NOMO-1 treated with DMSO at 0.1 percent for 48 hours (cell line): ENCODE data around the gene PRXL2B.
"Not testable (repeated sequence)": the region's sequence is repeated elsewhere in the genome, so short reads cannot be mapped to it uniquely, and the experiment has no call there.

Source experiments
- DNase-seq: peaks from one replicate; lab custom pipeline; 2025; ENCODE audit not compliant: unreplicated experiment; lab: John Stamatoyannopoulos, UW

PRXL2B gene, protein sequence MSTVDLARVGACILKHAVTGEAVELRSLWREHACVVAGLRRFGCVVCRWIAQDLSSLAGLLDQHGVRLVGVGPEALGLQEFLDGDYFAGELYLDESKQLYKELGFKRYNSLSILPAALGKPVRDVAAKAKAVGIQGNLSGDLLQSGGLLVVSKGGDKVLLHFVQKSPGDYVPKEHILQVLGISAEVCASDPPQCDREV

DNA sequence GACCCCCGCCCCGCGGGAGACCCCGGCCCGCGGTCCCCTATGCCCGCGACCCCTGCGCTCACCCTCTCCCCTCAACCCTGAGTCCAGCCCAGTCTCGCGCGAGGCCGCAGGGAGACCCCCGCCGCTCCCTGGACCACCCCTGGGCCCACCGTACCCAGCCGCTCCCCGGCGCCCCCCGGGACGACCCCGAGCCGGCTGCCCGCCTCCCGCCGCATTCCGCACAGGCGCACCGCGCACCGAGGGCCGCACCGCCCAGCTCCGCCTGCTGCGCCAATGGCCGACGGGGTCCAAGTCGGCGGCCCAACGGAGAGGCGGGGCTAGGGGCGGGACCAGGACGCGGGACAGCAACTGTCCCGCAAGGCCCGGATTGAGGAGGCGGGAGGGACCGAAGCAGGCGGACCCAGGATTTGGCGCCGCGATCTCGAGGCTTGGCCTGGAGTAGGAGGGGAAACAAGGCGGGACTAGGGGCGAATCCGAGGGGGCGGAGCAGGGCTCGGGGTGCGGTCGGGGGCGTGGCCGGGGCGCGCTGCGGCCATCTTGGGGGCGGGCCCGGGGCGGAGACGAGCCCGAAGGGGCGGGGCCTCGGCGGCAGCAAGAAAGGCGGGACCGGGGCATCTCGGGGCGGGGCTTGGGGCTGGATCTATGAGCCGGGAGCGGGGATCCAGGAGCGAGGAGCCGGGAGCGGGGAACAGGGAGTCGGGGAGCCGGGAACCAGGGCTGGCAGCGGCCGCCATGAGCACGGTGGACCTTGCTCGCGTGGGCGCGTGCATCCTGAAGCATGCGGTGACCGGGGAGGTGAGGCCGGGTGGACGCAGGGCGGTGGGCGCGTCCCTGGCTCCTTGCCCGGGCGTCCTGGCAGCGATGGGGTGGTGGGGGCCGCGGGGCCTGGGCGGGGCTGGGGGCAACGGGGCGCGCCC, at the start of gene PRXL2B:
TSS of gene PRXL2B (plus strand) at position 624 of the 917 bp plus-strand sequence. CDS start at position 733, 109 bp downstream.
- DNase-seq: peak; percentile 97

DNA sequence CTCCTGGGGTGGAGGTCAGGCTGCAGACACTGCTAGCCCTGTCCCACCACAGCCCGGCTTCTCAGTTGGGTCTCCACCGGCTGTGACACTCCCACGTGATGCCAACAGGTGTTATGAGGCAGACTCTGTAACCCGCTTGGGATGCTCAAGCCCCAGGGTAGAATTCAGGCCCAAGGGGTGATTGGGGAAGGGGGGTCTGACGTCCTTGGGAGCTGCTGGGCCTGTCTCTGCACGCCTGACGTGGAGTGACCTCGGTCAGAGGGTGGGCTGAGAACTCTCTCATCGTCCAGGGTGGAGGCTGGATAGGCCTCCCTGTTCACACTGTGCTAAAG, 48.8 kb upstream of the PRXL2B start:
- no peak for DNase-seq

DNA sequence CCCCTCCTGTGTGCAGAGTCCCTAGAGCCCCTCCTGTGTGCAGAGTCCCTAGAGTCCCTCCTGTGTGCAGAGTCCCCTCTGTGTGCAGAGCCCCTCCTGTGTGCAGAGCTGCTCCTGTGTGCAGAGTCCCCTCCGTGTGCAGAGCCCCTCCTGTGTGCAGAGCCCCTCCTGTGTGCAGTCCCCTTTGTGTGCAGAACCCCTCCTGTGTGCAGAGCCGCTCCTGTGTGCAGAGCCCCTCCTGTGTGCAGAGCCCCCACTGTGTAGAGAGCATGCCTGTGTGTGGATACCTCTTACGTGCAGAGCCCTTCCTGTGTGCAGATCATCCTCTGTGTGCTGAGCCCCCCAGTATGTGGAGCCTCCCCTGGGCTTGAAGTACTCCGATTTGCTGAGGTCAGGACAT, 48.2 kb upstream of the PRXL2B start:
- no peak for DNase-seq

DNA sequence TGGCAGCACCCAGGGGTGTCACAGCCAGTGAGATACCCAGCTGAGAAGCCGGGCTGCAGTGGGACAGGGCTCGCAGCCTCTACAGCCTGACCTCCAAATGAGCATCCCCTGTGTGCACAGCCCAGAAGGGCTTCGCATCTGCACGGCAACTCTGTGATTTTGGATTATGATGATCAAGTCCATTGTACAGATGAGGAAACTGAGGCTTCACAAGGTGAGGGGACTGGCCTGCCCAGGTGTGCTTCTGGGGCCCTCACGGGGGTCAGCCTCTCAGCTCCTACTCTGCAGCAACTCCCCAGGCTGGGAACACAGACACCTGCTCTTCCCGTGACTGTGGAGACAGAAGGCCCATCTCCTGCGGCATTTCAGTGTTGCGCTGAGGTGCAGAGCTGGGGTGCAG, 47.7 kb upstream of the PRXL2B start:
- DNase-seq: no peak

DNA sequence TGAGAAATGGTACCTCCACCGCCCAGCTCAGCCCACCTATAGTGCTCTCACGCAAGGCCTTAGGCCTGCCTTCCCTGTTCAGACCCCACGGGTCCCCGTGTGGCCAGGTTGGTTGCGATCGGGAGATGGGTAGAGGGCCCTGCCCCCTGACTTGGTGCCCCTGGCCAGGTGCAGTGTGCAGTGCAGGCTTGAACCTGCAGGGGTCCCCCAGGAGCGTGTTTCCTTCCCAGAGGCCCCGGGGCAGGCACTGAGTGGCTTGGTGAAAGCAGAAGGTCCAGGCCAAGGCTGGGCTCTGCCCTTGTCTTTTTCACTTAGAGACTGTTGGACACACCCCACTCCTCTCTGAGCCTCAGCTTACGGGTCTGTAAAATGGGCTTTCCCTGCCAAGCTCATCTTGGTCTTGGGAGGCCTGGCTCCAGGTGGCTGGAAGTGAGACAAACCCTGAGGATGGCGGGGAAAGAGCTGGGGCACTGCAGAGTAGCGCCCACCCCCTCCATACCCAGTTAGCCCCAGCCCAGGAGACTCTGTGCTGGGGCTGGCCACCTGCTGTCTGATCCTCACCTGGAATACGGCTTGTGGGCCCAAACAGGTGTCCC, 47.2 kb upstream of the PRXL2B start:
- no peak for DNase-seq

DNA sequence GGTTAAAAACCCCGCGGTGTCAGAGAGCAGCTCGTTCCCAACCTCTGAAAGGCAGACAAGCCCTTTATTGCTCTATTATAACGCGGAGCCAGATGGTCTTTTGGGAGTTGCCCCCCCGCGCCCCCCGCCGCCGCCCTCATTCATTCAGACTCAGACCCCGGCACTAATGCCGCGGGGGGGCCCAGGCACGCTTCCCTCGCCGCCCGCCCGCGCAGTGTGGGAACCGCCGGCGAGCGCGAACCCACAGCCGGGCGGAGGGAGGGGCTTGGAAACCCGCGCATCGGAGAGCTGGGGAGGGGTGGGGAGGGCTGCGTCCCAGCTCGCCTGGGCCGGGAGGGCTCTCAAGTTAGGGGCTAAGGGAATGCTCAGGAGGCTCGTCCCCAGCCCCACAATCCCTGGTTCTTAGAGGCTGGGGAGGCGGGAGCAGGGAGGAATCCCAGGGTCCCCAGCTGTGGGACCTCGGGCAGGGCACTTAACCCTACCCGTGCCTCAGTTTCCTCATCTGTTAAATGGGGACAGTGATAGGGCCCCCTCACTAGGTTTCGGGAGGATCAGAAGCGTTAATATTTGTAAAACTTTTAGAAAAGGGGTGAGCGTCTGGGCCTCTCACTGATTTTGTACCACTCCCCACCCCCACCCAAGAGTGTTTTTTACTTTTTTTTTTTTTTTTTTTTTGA, 45.6 kb upstream of the PRXL2B start:
- DNase-seq: no peak

DNA sequence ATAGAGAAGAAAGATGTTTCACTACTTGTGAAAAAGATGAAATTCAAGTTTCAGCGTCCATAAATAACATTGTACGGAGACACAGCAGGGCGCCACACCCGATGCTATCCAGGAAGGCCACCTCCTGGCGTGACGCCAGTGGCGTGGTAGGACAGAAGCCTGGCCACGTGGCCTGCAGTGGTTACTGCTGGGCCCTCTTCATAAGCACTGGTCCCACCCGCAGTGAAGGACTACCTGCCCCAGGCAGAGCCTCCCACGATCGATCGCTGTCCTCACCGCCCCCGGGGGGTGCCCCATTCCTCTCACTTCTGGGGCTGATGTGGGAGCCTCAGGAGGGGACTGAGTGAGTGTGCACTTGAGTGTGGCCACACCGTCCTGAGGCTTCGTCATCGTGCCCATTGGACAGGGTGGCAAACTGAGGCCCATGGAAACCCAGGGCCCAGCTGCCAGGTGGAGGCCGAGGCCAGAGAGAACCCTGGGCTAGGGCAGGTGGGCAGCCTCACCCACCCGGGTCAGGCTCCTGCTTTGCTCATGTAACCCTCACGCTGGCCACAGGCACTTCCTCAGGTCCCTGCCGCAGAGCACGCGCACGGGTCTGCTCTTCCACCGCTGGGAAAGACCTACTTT, 44.8 kb upstream of the PRXL2B start:
- DNase-seq: peak; percentile 2

DNA sequence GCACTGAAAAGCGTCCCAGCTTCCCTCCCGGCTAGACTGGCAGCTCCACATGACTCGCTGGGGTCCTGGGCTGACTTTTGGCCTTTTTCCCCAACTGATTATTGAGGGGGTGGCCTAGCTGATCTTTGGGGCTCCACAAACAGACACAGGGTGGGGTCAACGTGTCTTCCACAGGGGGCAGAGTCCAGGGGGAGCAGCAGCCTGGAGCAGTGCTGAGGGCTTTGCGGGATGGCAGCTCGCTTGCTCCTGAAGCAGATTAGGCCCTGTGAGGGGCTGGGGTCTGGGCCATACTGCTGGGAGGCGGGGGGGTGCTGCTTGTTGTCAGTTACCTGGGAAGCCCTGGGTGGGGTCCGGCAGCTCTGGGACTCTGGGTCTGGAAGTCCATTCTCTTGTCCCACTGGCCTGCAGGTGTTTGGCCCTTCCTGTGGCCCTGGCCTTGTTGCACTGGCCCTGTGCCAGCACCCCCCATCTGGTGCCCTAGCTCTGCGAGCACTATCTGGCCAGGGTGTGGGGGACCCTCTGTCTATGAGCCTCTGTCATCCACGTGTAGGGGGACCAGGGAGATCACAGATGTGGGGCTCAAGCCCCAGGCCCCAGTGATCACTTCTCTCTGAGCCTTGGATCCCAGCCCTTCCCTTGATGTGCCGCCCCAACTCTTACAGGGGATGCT, 44.2 kb upstream of the PRXL2B start:
- DNase-seq: no peak

DNA sequence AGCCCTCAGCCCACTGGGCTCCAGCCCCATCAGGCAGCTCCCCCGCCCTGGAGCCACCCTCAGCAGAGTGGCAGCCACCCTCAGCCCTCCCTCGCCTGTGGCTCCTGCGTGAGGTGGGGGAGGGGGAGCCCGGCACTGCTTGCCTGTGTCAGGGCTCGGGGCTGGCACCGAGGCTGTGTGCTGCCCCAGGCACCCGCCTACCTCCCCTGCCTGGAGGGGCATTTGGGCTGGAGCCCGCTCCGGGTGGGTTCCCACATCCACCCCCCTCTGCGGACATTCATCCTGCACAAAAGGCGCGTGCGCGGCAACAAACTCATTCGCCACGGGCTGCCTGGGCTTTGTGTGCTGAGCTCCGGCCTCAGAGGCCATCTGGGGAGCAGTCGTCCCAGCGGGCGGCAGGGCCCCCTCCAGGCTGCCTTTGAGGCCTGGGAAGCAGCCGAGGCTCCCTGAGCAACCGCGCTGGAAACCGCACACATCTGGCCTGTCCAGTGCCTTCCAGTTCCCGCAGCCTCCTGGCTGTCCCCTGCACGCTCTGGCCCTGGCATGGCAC, 43.0 kb upstream of the PRXL2B start:
- no peak for DNase-seq

DNA sequence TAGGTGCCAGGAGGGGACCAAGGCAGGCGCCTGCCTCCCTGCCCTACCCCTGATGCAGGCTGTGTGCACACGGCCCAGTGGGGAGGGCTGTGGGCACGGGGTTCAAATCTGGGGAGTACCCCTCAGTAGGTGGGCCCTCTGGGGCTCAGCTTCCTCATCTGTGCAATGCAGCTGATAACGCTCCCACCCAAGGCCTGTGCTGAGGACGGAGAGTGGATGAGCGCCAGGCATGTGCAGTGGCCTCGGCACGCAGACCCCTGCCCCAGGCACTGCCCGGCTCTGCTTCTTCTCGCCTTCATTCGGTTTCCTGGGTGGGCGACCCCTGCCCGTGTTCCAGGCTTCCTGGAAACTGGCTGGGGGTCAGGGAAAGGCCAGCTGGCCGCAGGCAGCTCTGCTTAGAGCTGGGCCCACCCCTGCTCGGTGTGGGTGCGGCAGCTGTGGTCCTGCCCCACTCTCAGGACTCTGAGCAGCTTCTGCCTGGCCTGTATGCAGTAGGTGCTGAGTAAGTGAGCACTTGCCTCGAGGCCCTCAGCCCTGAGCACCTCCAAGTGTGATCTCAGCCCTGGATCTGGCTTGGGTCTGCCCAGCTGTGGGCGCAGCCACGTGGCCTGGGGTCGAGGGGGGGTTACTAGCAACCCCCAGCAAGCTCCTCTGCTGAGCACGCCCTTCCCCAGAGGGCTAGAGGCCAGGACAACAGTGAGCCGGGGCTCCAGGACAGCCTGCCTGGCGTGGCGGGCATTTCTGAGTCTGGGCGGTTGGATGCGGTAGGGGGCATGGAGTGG, 42.3 kb upstream of the PRXL2B start:
- DNase-seq: no peak

DNA sequence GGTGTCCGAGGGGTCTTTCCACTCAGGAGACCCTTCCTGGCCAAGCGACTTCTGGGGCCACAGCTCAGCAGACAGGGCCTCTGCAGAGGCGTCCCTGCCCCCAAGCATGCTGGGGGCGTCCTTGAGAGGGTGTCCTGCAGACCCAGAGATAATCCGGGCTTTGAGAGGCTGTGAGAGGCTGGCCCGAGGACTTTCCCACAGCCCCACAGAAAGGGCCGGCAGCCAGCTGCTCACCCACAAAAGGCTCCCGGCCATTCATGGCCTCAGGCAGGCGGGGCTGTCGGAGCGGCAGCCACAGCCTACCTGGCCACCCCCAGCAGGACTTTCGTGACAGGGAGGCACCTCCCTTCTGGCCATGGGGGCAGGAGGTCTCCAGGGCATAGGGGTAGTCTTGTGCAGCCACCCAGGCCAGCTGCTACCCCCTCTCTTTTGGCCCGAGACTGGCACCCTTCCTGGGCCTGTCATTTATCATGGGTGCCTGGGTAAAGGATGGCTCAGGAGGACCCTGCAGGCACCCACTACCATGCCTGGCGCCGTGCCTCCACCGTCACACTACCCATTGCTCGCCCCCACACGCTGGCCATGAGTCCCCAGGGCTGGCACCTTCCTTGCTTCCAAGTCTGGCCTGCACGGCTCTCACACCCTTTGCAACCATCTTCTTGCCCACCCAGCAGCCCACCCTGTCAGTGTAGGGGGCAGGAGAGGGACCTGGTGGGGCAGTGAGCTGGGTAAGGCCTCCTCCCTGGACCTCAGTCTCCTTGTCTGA, 41.5 kb upstream of the PRXL2B start:
- no peak for DNase-seq

DNA sequence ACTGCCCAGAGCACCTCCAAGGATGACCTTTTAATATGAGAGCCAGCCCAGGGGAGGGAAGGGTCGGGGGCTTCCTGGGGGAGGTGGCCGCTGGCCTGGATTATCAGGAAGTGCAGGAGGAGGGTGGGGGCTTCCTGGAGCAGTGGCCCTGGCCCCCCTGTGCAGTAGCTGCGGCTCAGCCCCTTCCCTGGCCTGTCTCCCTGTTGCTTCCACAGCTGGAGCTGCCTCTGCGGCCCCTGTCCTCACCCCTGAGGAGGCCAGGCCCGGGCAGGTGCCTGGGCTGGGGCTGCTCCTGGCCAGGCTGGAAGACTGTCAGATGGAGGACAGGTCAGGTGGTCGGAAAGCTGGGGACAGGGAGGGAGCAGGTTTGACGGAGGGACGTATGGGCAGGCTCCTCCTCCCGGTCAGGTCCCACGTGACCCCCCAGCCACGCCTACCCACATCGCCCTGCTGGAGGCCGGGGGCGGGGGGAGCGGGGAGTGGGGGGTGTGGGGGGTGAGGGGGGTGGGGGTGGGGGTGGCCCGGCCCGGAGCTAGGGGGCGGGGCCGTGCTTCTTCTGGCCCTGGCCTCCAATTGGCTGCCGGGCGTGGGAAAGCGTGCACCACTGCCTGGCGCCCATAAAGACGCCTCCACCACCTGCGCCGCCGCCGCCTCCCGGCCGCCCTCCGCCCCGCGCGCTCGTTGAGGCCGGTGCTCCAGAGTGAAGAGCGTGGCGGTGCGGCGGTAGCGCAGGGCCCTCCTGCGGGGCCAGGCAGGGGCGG, 40.6 kb upstream of the PRXL2B start:
- DNase-seq: peak; percentile 78

DNA sequence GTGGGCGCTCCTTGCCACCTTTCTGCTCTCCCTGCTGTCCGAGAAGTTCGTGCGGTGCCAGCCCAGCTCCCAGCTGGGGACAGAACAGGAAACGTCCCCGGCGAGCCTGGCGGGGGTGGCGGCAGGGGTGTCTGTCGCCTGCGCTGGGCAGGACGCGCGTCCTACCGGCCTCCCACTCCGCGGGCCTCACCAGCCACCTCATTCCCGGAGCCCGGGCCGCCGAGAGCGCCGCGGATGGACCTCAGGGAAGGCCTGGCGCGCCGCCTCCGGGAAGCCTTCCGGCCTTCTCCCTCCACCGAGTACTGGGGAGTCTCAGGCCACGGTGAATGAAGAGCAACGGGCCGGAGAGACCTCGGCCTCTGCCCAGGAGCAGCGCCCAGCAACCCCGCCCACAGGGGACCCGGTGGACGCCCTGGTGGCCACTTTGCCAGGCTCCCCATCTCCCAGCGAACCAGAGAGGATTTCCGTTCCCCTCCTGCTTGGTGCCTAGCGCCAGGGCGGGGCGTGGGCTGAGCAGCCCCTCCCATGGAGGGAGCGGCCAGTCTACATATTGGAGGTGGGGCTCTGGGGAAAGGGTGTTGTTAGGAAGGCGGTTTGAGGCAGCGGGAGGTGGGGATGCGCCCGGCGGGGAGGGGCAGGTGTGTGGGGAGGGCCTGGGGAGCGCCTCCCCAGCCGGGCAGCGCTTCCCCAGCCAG, 39.9 kb upstream of the PRXL2B start:
- DNase-seq: peak; percentile 90

DNA sequence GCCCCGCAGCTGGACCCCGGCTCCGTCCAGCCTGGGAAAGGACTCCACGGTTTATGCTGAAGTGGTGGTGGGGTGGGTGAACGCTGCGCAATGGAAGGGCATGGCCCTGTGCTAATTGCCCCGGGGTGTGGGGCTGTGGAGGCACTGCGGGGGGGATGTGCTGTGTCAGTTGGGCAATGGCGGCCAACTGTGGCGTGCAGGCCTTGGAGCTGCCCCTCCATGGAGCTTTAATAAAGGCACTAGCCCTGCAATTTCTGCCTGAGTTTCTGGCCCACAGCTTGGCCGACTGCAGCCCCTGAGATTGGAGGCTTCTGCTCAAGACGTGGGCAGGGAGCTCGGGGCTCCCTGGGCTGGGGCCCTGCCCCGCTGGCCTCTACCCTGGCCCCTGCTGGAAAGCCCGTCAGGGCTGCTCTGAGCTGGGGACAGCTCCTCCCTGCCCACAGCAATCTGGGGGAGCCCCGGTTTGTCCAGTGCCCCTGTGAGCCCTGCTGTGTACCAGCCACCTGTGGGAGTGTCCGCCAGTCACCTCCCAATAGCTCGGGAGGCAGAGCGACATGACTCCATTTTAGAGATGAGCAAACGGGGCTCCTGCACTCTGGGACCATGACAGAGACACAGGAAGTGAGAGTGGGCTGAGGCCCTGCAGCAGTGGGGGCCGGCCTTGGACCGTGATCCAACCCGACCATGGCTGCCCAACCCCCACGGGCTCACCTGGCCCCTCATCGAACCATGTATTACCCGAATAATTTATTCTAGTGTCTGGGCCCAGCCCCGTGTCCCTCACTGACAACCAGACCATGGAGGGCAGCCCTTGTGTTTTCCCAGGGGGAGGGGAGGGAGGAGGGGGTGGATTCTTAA, 39.1 kb upstream of the PRXL2B start:
- peak; percentile 44 for DNase-seq

DNA sequence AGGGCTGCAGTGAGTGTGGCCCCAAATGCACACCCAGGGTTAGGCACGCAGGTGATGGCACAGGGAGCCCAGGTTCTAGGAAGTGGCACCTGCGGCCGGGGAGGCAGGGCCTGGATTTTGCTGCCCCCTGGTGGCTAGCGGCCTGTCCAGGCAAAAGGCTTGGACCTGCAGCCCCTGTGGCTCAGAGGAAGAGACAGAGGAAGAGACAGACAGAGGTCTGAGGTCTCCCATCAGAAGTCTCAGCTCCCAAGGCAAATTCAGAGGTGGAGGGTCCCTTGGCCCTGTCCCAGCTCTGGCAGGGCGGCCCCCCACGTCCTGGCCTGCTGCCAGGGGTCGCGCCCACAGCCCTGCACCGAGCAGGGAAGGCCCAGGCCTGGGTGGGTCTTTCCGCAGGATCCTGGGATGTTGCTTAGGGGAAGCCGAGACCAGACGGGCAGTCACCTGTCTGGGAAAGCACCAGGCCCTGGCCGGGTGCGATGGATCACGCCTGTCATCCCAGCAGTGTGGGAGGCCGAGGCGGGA, 38.4 kb upstream of the PRXL2B start:
- peak; percentile 67 for DNase-seq

DNA sequence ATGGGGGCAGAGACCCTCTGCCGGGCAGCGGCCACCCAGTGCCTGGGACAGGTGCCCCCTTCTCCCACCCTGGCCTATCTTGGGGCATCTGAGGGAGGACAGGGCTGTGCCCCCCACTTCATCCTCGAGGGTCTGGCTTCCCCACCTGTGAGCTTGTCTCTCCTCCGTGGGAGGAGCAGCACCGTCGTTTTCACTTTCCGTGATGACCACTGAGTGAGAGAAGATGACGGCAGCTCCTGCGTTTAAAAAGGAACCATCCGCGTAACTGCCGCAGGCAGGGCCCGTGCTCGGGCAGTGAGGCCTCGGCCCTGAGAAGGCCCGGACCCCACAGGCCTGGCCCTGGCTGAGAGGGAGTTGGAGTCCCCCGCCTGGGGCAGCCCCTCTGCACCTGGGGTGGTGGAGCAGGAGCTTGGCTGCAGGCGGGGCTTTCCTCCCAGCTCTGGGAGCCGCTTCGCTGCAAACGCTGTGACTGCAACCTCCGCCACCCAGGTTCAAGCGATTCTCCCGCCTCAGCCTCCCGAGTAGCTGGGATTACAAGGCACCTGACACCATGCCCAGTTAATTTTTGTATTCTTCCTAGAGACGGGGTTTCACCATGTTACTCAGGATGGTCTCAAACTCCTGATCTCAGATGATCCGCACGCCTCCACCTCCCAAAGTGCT, 37.1 kb upstream of the PRXL2B start:
- not testable (repeated sequence) for DNase-seq
